Activated CD8-positive, alpha-beta memory T cell treated with anti-CD3 and anti-CD28 coated beads, Interleukin-2, amount 50 U/mL, for 48 hours (primary cell): ENCODE results near the gene PFDN4.
"Not testable (repeated sequence)": the region's sequence is repeated elsewhere in the genome, so short reads cannot be mapped to it uniquely, and the experiment has no call there.

ENCODE experiments used
- DNase-seq: peaks from one replicate; pipeline ENCODE4 v3.0.0-alpha.2; 2020

PFDN4 gene

DNA sequence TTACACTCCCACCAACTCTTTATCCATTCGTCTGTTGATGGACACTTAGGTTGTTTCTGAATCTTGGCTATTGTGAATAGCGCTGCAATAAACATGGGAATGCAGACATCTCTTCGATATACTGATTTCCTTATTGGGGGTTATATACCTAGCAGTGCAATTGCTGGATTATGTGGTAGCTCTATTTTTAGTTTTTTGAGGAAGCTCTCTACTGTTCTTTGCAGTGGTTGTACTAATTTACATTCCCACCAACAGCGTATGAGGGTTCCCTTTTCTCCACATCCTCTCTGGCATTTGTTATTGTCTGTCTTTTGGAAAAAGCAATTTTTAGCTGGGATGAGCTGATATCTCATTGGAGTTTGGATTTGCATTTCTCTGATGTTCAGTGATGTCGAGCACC lies 4.6 kb upstream of the PFDN4 start:
- no peak for DNase-seq

DNA sequence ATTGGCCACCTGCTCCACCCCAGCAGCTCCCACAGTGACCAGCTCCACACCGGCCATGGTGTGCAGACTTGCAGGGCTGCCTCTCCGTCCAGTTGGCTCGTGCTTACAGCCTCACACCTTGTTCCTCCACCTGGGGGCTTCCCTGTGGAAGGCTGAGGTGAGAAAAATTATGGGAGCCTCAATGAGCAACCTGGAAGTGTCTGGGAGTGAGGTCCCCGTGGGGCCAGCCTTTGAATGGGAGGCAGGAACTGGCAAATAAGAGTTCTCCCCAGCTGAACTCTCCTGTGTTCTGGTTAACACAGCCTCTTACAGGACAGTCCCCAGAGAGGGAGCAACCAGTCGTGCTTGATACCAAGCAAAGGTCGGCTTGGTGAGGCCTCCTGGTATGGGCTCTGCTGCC lies 3.8 kb upstream of the PFDN4 start:
- no peak for DNase-seq

DNA sequence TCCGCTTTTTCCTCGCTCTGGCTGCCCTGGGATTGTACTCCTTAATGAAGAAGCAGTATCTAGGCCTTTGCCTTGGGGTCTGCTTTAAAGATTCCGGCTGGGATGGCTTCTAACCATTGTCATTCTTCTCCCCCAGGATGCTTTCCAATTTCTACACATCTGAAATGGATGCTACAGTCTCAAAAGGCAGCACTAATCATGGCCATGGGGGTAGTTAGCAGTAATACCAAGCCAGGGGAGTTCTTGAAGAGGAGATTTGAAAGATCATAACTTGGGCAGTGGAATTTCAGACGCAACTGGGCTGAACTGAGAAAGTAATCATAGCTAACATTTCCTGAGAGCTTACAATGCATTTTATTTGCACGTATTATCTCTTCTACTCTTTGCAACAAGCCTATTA lies 3.4 kb upstream of the PFDN4 start:
- DNase-seq: no peak

DNA sequence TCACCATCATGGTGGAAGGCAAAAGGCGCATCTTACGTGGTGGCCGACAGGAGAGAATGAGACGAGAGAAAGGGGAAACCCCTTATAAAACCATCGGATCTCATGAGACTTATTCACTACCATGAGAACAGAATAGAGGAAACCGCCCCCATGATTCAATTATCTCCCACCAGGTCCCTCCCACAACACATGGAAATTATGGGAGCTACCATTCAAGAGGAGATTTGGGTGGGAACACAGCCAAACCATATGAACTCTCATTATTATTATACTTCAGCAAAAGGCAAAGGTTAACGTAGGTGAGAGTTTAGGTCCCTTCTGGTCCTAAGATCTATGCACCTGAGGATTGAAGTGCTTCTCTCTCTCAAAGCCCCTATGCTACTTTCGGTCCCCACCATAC lies 2.4 kb upstream of the PFDN4 start:
- DNase-seq: no peak

DNA sequence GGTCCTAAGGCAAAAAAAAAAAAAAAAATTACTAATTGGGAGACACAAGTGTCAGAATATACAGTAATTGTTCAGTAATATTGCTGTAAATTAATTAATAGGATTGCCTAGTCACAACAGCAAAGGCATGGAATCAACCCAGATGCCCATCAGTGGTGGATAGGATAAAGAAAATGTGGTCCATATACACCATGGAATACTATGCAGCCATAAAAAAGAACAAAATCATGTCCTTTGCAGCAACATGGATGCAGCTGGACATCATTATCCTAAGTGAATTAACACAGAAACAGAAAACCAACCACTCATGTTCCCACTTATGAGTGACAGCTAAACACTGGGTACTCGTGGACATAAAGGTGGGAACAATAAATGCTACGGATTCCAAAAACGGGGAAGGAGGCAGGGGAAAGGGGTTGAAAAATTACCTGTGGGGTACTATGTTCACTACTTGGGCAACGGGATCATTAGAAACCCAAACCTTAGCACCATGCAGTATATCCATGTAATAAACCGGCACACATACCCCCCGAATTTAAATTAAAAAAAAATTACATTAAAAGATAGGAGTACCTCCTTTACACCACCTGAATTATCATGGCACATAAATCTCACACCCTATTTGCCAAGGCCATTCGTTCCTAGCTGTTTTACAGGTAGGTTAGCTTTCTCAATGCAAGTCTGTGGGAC lies 689 bp upstream of the PFDN4 start:
- no peak for DNase-seq

DNA sequence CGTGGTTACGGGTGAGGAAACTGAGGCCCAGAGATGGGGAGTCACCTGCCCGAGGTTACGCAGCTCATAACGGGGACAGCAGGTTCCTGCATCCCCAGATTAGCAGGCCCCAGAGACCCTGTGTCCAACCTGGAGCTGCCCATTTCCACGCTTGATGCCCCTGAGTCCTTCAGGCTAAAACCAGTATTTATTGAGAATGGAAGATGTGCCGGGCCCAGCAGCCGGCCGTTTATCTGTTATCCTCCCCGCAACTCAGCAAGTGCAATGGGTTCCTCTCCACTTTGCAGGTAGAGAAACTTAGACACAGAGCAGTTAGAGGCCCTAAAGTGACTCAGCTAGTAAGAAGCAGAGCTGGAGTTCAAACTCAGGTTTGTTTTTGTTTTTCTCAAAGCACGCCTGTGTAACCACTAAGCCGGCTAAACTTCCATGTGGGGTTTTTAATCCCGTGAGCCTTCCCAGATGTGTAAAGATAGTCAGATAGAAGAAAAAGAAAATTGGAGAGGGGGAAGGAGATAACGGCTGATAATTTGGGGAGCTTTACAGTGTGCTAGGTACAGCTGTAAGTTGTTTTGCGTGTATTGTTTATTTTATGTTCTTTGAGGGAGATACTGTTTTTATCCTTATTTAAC lies 775 bp downstream of the PFDN4 start:
- no peak for DNase-seq

DNA sequence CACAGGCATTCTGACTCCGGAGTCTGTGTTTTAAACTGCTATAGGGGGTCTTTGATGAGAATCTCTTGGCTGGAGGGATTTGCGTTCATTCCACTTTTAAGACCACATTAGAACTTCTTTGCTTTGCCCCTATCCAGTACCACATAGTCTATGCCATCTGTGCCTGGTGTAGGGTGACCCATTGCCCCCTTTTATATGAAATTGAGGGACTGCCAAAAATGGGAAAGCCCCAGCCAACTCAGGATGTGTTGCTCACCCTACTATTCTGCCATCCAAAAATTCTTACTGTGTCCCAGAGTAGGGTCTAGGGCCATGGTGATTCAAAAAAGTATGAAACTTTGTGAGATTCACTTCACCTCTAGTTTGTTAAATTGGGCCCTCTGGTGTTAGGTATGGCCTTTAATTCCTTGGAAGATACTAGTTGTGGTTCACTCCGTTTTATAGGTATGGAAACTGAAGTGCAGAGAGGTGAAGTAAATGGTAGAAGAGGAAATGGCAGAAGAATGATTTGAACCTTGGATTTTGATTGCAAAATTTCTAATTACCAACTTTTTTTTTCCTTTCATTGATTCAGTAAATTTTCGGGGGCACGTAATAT lies 1.4 kb downstream of the PFDN4 start:
- DNase-seq: no peak

DNA sequence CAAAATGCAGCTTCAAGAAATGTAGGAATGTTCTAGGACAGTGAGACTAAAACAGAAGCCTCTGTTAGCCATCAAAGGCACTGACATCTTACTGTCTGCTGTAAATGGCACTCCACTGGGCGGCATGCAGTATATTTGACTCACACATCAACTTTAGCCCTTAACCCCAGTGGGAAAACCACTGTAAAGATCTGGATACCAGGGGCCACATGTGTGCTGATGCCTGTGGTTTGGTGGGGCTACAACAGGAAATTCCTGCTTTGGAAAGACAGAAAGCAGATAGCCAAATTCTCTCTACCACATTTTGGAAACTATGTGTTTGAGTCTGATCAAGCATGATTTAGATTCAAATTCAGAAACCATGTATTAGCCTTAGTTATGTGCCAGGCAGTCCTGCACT lies 4.3 kb downstream of the PFDN4 start:
- DNase-seq: no peak

DNA sequence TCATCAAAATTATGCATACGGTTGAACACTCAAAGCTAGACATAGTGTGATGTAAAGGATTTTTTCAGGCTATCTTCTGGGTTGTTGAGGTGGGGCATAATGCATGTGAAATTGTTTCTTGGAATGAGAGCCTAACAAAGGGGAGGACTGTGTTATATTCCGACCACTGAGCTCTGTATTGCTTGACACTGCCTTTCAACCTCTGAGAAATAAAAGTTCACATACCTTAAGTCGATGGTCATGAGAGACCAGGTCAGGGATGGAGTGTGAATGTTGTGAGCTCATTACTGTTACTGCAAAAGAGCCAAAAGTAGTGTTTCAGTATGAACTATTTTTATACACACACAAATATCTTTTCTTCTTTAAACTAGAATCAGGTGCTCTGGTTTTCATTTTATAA lies 5.0 kb downstream of the PFDN4 start:
- no peak for DNase-seq

DNA sequence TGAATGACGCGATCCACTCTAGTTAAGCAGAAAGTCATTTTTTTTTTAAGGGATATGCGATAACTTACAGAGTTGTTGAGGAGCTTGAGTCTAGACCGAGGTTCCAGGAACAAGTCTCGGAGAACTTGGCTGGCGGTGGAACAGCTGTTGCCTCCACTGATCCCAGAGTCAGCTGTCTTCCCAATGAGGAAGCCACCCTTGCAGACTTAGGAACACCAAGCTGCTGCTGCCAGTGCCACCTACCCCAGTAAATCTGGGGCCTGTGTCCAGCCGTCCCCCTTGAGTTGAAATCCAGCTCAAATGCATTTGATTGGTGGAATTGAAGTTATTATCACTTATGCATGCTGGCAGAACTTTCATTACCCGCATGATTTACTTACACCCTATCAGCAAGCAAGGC lies 6.7 kb downstream of the PFDN4 start:
- DNase-seq: no peak

DNA sequence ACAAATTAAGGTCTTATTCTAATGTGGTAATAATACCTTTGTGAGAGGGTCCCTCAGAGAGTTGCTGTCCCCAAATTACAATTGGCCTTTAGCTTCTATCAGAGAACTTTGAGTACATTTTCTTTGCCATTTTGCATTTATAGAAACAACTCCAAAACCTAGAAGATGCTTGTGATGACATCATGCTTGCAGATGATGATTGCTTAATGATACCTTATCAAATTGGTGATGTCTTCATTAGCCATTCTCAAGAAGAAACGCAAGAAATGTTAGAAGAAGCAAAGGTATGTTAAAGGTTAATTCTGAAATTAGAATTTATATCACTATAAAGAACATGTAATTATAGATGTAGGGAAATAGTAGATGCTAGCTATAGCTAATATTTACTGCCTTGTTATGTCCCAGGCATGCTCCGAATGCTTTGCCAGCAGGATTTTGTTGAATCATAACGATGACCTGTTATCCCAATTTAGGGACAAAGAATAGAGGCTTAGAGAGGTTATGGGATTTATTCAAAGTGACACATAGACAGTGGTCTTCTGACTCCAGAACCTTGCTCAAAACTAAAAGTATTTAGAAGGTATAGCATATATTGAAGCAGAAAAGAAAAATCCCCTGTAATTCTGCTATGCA lies 7.4 kb downstream of the PFDN4 start:
- no peak for DNase-seq

DNA sequence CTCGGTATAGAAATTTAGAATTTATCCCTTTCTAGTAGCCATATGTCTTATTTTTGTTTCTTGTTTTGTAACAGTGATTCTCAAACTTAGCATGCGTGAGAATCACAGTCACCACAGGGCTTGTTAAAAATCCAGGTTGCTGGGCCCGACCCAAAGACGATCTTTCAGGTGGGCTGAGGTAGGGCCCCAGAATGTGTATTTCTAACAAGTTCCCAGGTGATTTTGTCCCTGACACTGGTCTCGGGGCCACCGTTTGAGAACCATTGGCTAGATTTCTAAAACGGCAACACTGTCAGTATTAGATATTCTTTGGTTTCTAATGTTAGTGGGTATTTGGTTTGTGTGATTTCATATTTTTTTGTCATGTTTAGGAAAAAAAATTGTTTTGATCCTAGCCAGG lies 9.9 kb downstream of the PFDN4 start:
- no peak for DNase-seq

DNA sequence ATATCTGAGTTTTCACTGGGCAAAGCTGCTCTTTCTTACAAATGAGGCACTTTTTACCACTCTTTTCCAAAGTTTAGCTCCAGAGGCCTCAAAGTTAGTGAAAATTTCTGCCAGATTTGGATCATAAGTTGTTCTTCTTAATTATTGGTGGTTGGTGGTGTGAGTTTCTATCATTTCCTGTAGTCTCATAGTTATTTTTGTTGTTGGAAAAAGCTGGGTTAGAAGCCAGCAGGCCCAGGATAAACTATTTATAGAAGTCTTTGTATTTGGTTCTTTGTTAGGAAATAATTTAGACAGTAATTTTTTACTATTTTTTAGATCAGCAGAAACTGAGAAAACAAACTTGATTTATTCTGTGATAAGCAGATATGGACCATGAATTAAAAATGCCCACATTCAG lies 10.6 kb downstream of the PFDN4 start:
- no peak for DNase-seq

DNA sequence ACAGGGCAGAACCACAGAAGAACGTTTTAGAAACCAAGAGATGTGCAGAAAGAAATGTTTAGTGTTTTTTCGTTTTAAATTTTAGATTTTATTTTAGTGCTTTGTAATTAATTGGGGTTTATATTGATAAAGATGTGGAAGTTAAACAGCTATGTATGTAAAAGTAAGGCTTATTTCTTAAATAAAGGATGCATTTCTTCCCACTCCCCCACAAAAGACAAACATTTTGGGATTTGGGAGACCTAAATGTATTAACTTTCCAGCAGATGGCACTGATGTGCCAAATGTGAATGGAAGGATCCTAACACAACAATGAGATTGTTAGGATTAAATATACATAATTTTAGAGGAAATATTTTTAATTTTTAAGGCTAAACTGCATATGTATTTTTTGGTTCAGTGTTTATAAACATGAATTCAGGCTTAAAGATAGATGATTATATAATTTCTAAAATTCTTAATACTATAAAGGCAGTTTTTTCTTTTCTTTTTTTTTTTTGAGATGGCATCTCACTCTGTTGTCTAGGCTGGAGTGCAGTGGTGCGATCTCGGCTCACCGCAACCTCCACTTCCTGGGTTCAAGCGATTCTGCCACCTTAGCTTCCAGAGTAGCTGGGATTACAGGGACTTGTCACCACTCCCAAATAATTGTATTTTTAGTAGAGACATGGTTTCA lies 12.0 kb downstream of the PFDN4 start:
- no peak for DNase-seq

DNA sequence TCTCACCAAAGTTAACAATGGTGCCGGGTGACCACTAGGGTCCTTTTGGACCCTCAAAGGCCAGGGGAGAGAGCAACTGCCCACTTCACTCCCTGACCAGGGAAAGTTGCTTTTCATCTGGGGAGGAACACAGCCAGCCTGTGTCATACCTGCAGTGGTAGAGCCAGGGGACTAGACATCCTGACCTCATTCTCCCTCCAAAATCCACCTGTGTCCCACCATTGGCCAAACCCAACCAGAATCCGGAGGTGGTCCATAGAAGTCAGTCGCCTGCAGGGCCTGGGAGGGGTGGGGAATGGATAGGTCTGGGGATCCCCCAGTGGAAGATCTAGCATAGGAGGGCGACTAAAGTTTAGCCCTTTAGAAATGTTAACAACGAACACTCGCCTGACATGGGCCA lies 12.8 kb downstream of the PFDN4 start:
- DNase-seq: no peak

DNA sequence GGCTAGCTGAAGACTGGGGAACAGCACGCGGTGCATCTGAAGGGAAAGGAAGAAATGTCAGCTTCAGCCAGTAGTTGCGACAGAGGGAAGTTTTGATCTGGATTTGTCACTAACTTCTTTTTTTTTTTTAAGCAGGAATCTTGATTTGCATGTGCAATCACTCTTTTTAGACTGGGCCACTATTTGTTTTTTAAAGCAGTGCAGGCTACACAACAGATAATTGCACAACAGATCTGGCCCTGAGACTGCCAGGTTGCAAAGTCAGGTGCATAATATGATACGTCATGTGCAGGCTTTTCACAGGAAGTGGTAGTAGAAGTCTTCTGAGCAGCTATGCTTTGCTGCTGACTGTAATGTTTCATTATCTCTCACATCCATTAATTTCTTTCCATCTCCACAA lies 13.5 kb downstream of the PFDN4 start:
- no peak for DNase-seq

DNA sequence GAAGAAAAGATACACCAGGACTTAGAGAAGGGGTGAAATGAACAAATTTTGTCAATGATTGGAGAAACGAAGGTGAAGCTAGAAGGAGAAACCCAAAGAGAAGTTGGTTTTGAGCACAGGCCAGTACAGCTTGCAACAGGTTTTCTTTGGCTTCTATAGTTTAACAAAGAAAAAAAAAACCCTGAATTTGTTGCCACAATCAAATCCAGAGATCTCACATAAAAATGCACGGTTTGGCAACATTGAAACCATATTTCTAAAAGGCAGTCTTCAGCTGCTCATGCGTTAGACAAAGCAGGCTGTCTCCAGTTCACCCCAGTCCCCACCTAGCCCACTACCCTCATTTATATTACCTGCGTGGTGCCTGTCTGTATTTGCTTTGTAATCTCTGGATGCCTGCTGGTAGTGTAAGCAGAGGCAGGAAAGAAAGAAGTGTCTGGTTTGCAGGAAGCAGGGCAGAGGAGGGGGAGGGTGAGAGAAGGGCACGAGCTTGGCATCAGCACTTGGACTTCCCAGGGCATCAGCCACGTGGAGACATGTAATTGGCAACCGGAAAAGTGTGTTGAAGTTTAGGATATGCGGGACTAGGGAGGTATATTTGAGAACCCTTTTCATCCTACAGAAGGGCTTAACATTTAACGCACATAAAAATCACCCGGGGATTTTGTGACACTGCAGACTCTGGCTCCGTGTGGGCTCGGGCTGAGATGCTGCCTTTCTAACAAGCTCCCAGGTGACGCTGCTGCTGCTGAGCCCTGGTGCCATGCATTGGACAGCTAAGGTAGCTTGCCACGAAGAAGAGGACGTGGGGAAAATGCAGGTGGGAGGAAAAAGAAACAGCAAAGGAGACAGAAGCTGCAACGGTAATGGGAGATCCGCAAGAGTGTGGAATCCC lies 14.4 kb downstream of the PFDN4 start:
- no peak for DNase-seq

DNA sequence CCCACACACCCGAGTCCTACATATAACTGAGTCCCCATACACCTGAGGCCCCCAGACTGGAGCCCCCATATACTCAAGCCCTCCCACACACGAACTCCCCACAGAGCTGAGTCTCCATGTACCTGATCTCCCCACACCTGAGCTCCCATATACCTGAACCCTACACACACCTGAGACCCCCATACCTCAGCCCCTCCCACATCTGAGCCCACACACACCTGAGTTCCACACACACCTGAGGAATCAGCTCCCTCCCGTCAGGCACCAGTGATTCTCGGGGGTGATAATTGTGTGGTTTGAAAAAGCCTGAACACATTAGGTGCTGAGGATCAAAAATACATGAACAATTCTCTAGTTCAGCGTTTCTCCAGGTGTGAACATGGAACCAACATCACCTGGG lies 15.4 kb downstream of the PFDN4 start:
- DNase-seq: no peak

DNA sequence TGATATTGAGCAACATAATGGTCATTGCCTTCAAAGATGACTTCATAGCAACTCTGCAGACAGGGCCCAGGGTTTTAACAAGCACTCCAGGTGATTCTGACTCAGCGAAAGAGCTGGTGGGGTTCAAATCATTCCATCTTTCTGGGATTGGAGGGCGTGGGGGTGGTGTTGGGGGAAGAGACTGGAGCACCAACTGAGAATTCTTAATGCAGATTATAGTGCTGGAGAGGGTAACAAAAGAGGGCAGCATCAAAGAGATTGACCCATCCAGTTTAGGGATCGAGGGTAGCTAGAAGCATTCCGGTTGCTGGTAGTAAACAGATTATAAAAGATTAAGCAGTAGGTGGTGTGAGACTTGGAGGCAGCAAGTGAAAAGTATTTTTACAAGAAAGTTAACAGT lies 15.9 kb downstream of the PFDN4 start:
- DNase-seq: no peak

DNA sequence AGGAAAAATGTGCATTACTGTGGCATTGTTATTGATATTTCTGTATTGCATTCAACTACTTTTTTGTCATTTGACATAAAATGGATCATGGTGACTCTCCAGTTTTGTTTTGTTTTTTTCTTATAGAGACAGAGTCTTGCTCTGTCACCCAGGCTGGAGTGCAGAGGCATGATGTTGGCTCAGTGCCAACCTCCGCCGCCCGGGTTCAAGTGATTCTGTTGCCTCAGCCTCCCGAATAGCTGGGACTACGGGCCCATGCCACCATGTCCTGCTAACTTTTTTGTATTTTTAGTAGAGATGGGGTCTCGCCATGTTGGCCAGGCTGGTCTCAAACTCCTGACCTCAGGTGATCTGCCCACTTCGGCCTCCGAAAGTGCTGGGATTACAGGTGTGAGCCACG lies 16.8 kb downstream of the PFDN4 start:
- not testable (repeated sequence) for DNase-seq

DNA sequence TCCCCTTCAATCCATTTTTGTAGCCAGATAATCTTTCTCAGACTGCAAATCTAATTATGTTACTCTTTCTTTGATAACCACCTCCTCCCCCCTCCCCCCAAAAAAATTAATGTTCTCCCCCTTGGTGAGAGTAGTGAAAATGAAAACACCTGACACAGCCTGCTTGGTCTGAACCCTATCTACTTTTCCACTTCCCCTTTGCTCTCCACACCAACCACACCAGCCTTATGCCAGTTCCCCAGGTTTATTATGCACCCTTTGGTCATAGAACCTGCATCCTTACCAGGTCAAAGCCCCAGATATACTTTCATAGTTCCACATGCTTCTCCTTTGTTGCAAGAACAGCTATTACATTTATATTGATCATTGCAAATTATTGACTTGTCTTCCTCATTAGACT lies 19.4 kb downstream of the PFDN4 start:
- DNase-seq: no peak

DNA sequence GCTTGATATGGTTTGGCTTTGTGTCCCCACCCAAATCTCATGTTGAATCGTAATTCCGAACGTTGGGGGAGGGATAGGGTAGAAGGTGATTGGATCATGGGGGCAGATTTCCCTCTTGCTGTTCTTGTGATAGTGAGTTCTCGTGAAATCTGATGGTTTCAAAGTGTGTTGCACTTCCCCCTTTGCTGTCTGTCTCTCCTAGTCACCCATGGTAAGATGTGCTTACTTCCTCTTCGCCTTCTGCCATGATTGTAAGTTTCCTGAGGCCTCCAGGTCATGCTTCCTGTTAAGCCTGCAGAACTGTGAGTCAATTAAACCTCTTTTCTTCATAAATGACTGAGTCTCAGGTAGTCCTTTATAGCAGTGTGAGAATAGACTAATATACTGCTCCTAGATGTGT lies 19.9 kb downstream of the PFDN4 start:
- DNase-seq: no peak

DNA sequence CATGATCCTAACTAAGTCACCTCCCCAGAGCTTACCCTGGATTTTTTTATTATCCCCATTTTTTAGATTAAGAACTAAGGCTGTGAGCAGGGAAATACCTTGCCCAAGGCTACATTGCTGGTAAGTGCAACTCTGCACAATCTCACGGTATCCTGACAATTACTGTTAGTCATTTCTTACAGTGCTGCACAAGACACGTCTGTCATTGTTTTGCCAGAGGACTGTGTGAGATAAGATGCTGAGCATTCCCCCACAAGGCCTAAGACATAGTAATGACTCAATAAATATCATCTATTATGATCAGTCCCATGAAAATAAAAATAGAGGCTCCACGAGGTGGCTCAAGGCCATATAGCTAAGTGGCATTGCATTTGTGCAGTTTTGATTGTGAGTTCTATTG lies 21.0 kb downstream of the PFDN4 start:
- no peak for DNase-seq
